ENCODE data around the gene ESRRA. TPM values are rescaled to one million over a fixed set of nuclear protein-coding genes. Genes with fewer than 3 reads are reported as not detected.
"Not testable (repeated sequence)": the region's sequence is repeated elsewhere in the genome, so short reads cannot be mapped to it uniquely, and the experiment has no call there.

Gene ESRRA
- total RNA-seq, 1 experiment from 2014 or later = 61.0 TPM

DNA sequence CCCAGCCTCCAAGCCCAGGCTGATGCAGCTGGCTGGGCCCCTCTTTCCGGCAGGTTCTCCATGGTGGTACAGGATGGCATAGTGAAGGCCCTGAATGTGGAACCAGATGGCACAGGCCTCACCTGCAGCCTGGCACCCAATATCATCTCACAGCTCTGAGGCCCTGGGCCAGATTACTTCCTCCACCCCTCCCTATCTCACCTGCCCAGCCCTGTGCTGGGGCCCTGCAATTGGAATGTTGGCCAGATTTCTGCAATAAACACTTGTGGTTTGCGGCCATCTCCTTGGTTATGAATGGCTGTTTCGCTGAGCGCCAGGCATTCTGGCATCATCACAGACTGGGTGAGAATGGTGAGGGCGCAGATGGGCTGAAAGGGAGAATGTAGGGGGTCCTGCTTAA is 16.2 kb downstream of the ESRRA start:
- peaks cover 42% of the 10 kb centered on the region for H3F3A ChIP-seq (ENCODE audit: insufficient read depth, low read depth)
- TF ChIP-seq, protein P1, sequence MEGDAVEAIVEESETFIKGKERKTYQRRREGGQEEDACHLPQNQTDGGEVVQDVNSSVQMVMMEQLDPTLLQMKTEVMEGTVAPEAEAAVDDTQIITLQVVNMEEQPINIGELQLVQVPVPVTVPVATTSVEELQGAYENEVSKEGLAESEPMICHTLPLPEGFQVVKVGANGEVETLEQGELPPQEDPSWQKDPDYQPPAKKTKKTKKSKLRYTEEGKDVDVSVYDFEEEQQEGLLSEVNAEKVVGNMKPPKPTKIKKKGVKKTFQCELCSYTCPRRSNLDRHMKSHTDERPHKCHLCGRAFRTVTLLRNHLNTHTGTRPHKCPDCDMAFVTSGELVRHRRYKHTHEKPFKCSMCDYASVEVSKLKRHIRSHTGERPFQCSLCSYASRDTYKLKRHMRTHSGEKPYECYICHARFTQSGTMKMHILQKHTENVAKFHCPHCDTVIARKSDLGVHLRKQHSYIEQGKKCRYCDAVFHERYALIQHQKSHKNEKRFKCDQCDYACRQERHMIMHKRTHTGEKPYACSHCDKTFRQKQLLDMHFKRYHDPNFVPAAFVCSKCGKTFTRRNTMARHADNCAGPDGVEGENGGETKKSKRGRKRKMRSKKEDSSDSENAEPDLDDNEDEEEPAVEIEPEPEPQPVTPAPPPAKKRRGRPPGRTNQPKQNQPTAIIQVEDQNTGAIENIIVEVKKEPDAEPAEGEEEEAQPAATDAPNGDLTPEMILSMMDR (conservative IDR thresholded peaks at IDR 0.05) = no peak
- peak overlapping the region; percentile 23; the same call in 1 of the 2 replicates for H3K4me2 ChIP-seq
- H3K9me2 ChIP-seq (ENCODE audit: insufficient read depth) = no peaks in the 10 kb centered on the region
- H3K27ac ChIP-seq = peak overlapping the region; percentile 46
- ChIA-PET CTCF (interaction anchor here (0.7 to 1.3 kb wide), 3 partner anchors 10 to 33 kb away, joined by 4 to 13 read pairs (median 7); no protein-coding TSS in a partner anchor), POLR2A (ENCODE audit: unreplicated experiment) (interaction anchor here (0.6 to 0.7 kb wide), 3 partner anchors 10 to 1101 kb away, joined by 5 to 10 read pairs (median 8); partner anchors contain the start of gene NEAT1)
- no peaks in the 10 kb centered on the region for H3K27me3 ChIP-seq (ENCODE audit: insufficient read depth, low read depth)
- H3K9me3 ChIP-seq (ENCODE audit: insufficient read depth, low read depth) = no peaks in the 10 kb centered on the region
- no TSS peak for BruUV-seq (replicated peaks)
- no peak overlapping the region for H3K4me3 ChIP-seq
- H3K36me3 ChIP-seq (ENCODE audit: low read depth) = peaks cover 7% of the 10 kb centered on the region; the same call in 1 of the 2 replicates
- H2AFZ ChIP-seq = no peak overlapping the region
- peaks cover 2% of the 10 kb centered on the region; the same call in 1 of the 2 replicates for H4K20me1 ChIP-seq (ENCODE audit: insufficient read depth)
- H3K79me2 ChIP-seq (ENCODE audit: low read depth) = peaks cover 30% of the 10 kb centered on the region
- intact Hi-C loops (cut with micrococcal nuclease; ENCODE audit: unreplicated experiment) = loop anchor here (1.0 kb wide), 1 partner anchor 11 kb away; no protein-coding TSS in a partner anchor
- DNase-seq = peak; percentile 89 to 91
- H3K4me1 ChIP-seq (replicated peaks; ENCODE audit: insufficient read depth) = peaks cover 34% of the 10 kb centered on the region

DNA sequence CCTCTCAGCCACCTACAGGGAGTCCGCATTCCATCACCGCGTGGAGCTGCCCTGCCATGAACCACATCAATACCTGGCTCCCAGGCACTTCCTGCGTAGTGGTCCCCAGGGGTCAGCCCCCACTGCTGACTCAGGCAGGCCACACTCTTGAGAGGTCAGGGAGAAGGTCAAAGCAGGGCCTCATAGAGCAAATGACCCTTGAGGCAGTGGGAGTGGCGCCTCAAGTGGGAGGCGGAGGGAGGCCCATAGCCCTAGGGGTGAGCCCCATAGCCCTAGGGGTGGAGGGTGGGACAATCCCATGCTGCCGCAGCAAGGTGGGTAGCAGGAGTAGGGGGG is 17.6 kb downstream of the ESRRA start:
- CTCF ChIA-PET = no interaction called here
- Histone ChIP-seq H3K27ac (no peak overlapping the region), H3K9me2 (ENCODE audit: insufficient read depth) (no peaks in the 10 kb centered on the region), H3K27me3 (ENCODE audit: insufficient read depth, low read depth) (no peaks in the 10 kb centered on the region), H2AFZ (no peak overlapping the region), H3K79me2 (ENCODE audit: low read depth) (peaks cover 24% of the 10 kb centered on the region), H3K4me3 (no peak overlapping the region), H3K4me2 (no peak overlapping the region), H3K9me3 (ENCODE audit: insufficient read depth, low read depth) (no peaks in the 10 kb centered on the region), H3F3A (ENCODE audit: insufficient read depth, low read depth) (peaks cover 37% of the 10 kb centered on the region; the same call in 1 of the 2 replicates), H3K4me1 (replicated peaks; ENCODE audit: insufficient read depth) (peaks cover 34% of the 10 kb centered on the region), H4K20me1 (ENCODE audit: insufficient read depth) (no peaks in the 10 kb centered on the region), H3K36me3 (ENCODE audit: low read depth) (peaks cover 7% of the 10 kb centered on the region; the same call in 1 of the 2 replicates)
- intact Hi-C loops (cut with micrococcal nuclease; ENCODE audit: unreplicated experiment) = no loop called here
- TF ChIP-seq, protein P1 (conservative IDR thresholded peaks at IDR 0.05) = no peak
- no peak for TF ChIP-seq EZH2 (IDR thresholded peaks at IDR 0.05; ENCODE audit: low read depth)
- BruUV-seq (replicated peaks) = no TSS peak
- POLR2A ChIA-PET (ENCODE audit: unreplicated experiment) = interaction anchor here (0.6 kb wide), 1 partner anchor 77 kb away, joined by 3 read pairs; no protein-coding TSS in a partner anchor
- DNase-seq = peak in 1 of 2 experiments; percentile 21

DNA sequence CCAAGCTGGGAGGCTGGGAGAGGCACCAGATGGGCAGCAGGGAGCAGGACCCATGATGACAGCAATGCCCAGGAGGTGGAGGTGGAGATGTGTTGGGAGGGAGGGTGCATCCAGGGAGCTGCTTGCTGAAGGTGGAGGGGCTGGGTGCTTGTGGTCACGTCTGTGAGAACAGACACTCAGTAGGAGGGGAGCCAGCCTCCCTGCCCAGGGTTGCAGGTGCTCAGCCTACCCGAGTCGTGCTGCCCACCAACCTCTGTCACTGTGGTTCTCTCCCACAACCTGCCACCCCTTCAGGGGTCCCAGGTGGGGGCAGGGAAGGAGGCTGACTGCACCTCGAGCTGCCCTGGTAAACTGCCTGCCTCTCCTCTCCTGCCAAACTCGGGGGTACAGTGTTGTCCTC is 18.0 kb downstream of the ESRRA start:
- H2AFZ ChIP-seq = no peak overlapping the region
- no peak overlapping the region for H3K27ac ChIP-seq
- H3K79me2 ChIP-seq (ENCODE audit: low read depth) = peaks cover 22% of the 10 kb centered on the region
- DNase-seq = no peak
- intact Hi-C loops (cut with micrococcal nuclease; ENCODE audit: unreplicated experiment) = no loop called here
- TF ChIP-seq EZH2 (IDR thresholded peaks at IDR 0.05; ENCODE audit: low read depth) = no peak
- no peaks in the 10 kb centered on the region for H4K20me1 ChIP-seq (ENCODE audit: insufficient read depth)
- H3F3A ChIP-seq (ENCODE audit: insufficient read depth, low read depth) = peaks cover 37% of the 10 kb centered on the region; the same call in 1 of the 2 replicates
- no TSS peak for BruUV-seq (replicated peaks)
- peaks cover 34% of the 10 kb centered on the region for H3K4me1 ChIP-seq (replicated peaks; ENCODE audit: insufficient read depth)
- no peaks in the 10 kb centered on the region for H3K9me2 ChIP-seq (ENCODE audit: insufficient read depth)
- peaks cover 7% of the 10 kb centered on the region; the same call in 1 of the 2 replicates for H3K36me3 ChIP-seq (ENCODE audit: low read depth)
- no peaks in the 10 kb centered on the region for H3K9me3 ChIP-seq (ENCODE audit: insufficient read depth, low read depth)
- CTCF ChIA-PET = no interaction called here
- no peaks in the 10 kb centered on the region for H3K27me3 ChIP-seq (ENCODE audit: insufficient read depth, low read depth)
- POLR2A ChIA-PET (ENCODE audit: unreplicated experiment) = interaction anchor here (0.6 kb wide), 1 partner anchor 77 kb away, joined by 3 read pairs; no protein-coding TSS in a partner anchor
- H3K4me2 ChIP-seq = no peak overlapping the region
- no peak overlapping the region for H3K4me3 ChIP-seq

DNA sequence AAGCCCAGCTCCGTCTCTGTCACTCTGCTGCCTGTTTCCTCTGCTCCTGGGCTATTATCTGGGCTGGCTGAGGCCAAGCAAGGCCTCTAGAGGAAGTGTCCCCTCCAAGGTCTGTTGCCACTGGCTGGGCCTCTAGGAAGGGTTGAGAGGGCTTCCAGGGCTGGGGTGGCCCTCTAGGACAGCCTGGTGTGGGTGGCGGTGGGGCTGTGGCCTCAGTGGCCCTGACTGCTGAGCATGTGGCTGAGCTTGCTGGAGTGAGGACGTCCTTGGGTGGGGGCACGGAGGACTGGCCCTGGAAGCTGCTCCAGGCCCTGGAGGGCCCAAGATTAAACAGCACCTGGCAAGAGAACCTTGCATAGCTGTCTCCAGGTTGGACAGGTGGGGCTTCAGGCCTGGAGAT is 18.7 kb downstream of the ESRRA start:
- H4K20me1 ChIP-seq (ENCODE audit: insufficient read depth); intact Hi-C loops (cut with micrococcal nuclease; ENCODE audit: unreplicated experiment); H3K9me3 ChIP-seq (ENCODE audit: insufficient read depth, low read depth); BruUV-seq (replicated peaks); H3K36me3 ChIP-seq (ENCODE audit: low read depth); H2AFZ ChIP-seq; H3K27ac ChIP-seq; H3K4me2 ChIP-seq; H3K4me3 ChIP-seq; H3K27me3 ChIP-seq (ENCODE audit: insufficient read depth, low read depth); H3K9me2 ChIP-seq (ENCODE audit: insufficient read depth); CTCF ChIA-PET; POLR2A ChIA-PET (ENCODE audit: unreplicated experiment): not testable (repeated sequence)
- peaks cover 16% of the 10 kb centered on the region for H3K79me2 ChIP-seq (ENCODE audit: low read depth)
- peak in 1 of 2 experiments; percentile 30 for DNase-seq
- peaks cover 32% of the 10 kb centered on the region for H3K4me1 ChIP-seq (replicated peaks; ENCODE audit: insufficient read depth)
- peaks cover 36% of the 10 kb centered on the region; the same call in 1 of the 2 replicates for H3F3A ChIP-seq (ENCODE audit: insufficient read depth, low read depth)
